Keratinocyte (primary cell): ENCODE results near the gene STRIP1.

ENCODE experiments used
- EZH2 ChIP-seq: IDR thresholded peaks from one replicate; pipeline ENCODE4 v1.6.1; 2012; ENCODE audit warnings: inconsistent platforms, mild to moderate bottlenecking, low read length, moderate library complexity
- TF ChIP-seq, protein P1 (sequence below), 3 experiments: IDR thresholded peaks in 1 of 3; conservative IDR thresholded peaks in 1 of 3; optimal IDR thresholded peaks in 1 of 3; 2 replicates in 2 of 3; 3 replicates in 1 of 3; pipeline versions ENCODE3 to v1.5.1; 2011; ENCODE audit warnings: low read length in 3 of 3, mild to moderate bottlenecking in 3 of 3, moderate library complexity in 2 of 3, control low read depth in 1 of 3, inconsistent platforms in 1 of 3; ENCODE audit not compliant: insufficient read depth in 2 of 3; ENCODE audit errors: extremely low read depth in 1 of 3

DNA sequence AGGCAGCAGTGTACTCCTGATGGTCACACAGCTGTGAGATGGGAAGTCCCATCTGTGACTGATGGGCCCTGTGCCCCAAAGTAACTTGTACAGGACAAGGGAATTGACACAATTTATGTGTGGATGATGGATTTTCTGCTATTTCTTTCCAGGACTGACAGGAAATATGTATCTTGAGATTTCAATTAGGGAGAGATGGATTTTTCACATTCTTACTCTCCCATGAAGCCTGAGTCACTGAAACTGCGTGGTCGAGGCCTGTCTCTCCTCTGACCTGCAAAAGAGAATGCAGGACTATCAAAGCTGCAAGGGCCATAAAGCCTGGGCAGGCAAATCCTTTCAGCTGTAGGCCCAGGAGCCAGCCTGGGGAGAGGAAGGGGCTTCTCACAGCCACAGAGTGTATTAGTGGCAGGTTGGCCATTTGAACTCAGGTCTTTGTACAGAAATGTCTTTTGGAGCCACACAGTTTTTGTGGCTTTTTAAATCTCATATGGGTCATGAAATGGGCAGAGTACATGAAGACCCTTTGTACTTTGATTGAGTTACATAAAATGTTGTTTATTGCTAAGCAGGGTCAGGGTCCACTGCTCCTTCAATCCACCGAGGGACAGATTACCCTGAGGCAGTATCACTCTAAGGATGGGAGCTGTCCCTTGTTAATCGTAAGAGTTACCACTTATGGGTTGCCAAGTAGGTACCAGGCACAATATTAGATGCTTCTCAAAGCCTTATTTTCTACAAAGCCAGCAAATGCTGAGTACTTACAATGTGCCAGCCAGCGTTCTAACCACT, 21.3 kb downstream of the STRIP1 start:
- TF ChIP-seq, protein P1, sequence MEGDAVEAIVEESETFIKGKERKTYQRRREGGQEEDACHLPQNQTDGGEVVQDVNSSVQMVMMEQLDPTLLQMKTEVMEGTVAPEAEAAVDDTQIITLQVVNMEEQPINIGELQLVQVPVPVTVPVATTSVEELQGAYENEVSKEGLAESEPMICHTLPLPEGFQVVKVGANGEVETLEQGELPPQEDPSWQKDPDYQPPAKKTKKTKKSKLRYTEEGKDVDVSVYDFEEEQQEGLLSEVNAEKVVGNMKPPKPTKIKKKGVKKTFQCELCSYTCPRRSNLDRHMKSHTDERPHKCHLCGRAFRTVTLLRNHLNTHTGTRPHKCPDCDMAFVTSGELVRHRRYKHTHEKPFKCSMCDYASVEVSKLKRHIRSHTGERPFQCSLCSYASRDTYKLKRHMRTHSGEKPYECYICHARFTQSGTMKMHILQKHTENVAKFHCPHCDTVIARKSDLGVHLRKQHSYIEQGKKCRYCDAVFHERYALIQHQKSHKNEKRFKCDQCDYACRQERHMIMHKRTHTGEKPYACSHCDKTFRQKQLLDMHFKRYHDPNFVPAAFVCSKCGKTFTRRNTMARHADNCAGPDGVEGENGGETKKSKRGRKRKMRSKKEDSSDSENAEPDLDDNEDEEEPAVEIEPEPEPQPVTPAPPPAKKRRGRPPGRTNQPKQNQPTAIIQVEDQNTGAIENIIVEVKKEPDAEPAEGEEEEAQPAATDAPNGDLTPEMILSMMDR (optimal IDR thresholded peaks at IDR 0.05 in 1 of 3, IDR thresholded peaks at IDR 0.05 in 1 of 3, conservative IDR thresholded peaks at IDR 0.05 in 1 of 3; ENCODE audit: extremely low read depth in 1 of 3, insufficient read depth in 2 of 3, low read length in 3 of 3): no peak
- TF ChIP-seq EZH2: no peak
